Measurements from ENCODE around the gene FNIP2. TPM values are rescaled to one million over a fixed set of nuclear protein-coding genes. Genes with fewer than 3 reads are reported as not detected.

FNIP2 gene
- total RNA-seq, 1 experiment from 2014 or later: 16.1 TPM

DNA sequence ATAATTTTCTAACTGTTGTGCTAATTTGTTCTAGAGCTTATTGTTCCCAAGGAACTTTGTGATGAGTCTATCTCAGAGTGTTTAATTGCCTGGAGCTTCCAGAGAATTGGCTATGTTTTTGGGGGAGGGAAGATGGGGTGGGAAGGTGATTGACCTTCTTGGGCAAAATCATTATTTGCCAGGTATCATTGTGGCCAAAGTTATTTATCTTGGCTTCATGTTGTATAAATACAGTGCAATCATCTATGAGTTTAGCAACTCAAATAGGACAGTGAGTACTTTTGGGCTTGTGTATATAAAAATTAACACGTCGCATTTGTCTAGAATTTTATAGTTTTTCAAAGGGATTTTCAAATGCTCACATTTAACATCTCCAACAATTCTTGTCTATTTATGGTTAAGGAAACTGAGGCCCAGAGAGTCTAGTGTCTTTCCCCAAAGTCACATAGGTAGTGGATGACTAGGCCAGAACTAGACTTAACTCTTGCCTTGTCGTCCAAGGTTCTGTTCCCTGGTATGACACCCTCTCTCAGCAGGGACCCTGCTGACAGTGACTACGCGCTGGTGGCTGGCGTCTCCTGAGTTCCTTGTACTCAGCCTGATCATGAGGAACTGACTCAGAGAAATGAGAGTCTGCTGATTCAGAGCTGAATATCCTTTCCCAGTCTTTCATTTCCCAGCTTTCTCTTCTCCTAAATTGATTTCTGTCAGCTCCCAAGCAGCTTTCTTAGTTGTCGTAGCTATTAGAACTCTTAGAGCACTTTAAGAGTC, 27.7 kb downstream of the FNIP2 start:
- no TSS peak for BruUV-seq (replicated peaks)
- no peak overlapping the region for H3K4me3 ChIP-seq (ENCODE audit: low read depth, low read length, poor library complexity, severe bottlenecking)
- DNase-seq (ENCODE audit: low spot score): no peak
- no peaks in the 10 kb centered on the region for H3K27me3 ChIP-seq (replicated peaks; ENCODE audit: insufficient read depth, low read depth, low read length, poor library complexity)
- ChIA-PET CTCF (no interaction called here), POLR2A (ENCODE audit: low non-redundant PET) (interaction anchor here (0.6 kb wide), 1 partner anchor 299 kb away, joined by 7 read pairs; no protein-coding TSS in a partner anchor)
- intact Hi-C loops (cut with micrococcal nuclease; ENCODE audit: unreplicated experiment): no loop called here
- no peaks in the 10 kb centered on the region for H3K36me3 ChIP-seq (ENCODE audit: insufficient read depth, low read length, poor library complexity, severe bottlenecking)
- TF ChIP-seq, protein P1, sequence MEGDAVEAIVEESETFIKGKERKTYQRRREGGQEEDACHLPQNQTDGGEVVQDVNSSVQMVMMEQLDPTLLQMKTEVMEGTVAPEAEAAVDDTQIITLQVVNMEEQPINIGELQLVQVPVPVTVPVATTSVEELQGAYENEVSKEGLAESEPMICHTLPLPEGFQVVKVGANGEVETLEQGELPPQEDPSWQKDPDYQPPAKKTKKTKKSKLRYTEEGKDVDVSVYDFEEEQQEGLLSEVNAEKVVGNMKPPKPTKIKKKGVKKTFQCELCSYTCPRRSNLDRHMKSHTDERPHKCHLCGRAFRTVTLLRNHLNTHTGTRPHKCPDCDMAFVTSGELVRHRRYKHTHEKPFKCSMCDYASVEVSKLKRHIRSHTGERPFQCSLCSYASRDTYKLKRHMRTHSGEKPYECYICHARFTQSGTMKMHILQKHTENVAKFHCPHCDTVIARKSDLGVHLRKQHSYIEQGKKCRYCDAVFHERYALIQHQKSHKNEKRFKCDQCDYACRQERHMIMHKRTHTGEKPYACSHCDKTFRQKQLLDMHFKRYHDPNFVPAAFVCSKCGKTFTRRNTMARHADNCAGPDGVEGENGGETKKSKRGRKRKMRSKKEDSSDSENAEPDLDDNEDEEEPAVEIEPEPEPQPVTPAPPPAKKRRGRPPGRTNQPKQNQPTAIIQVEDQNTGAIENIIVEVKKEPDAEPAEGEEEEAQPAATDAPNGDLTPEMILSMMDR (conservative IDR thresholded peaks at IDR 0.05; ENCODE audit: low read depth, low read length): no peak
- TF ChIP-seq EZH2 (IDR thresholded peaks at IDR 0.05; ENCODE audit: borderline replicate concordance, low read depth, low read length, poor library complexity, severe bottlenecking): no peak
- no peaks in the 10 kb centered on the region for H3K4me1 ChIP-seq (ENCODE audit: insufficient read depth, low read length, poor library complexity, severe bottlenecking)
- H3K9me3 ChIP-seq (ENCODE audit: low read depth, low read length, poor library complexity, severe bottlenecking): no peaks in the 10 kb centered on the region
- no peak overlapping the region for H3K27ac ChIP-seq (ENCODE audit: low read depth, low read length, poor library complexity, severe bottlenecking)

- H3K36me3 ChIP-seq (ENCODE audit: insufficient read depth, low read length, poor library complexity, severe bottlenecking): no peaks in the 10 kb centered on the region
- intact Hi-C loops (cut with micrococcal nuclease; ENCODE audit: unreplicated experiment): no loop called here
- ChIA-PET CTCF (no interaction called here), POLR2A (ENCODE audit: low non-redundant PET) (no interaction called here)
- DNase-seq (ENCODE audit: low spot score): no peak
- no peak for TF ChIP-seq EZH2 (IDR thresholded peaks at IDR 0.05; ENCODE audit: borderline replicate concordance, low read depth, low read length, poor library complexity, severe bottlenecking)
- TF ChIP-seq, protein P1 (conservative IDR thresholded peaks at IDR 0.05; ENCODE audit: low read depth, low read length): no peak
- no TSS peak for BruUV-seq (replicated peaks)
- H3K27ac ChIP-seq (ENCODE audit: low read depth, low read length, poor library complexity, severe bottlenecking): no peak overlapping the region
- H3K27me3 ChIP-seq (replicated peaks; ENCODE audit: insufficient read depth, low read depth, low read length, poor library complexity): no peaks in the 10 kb centered on the region
- H3K4me3 ChIP-seq (ENCODE audit: low read depth, low read length, poor library complexity, severe bottlenecking): no peak overlapping the region
- H3K4me1 ChIP-seq (ENCODE audit: insufficient read depth, low read length, poor library complexity, severe bottlenecking): no peaks in the 10 kb centered on the region
- no peaks in the 10 kb centered on the region for H3K9me3 ChIP-seq (ENCODE audit: low read depth, low read length, poor library complexity, severe bottlenecking)
Observed at GRCh38 chr4:158798062-158798461, 29.2 kb downstream of the FNIP2 start.

DNA sequence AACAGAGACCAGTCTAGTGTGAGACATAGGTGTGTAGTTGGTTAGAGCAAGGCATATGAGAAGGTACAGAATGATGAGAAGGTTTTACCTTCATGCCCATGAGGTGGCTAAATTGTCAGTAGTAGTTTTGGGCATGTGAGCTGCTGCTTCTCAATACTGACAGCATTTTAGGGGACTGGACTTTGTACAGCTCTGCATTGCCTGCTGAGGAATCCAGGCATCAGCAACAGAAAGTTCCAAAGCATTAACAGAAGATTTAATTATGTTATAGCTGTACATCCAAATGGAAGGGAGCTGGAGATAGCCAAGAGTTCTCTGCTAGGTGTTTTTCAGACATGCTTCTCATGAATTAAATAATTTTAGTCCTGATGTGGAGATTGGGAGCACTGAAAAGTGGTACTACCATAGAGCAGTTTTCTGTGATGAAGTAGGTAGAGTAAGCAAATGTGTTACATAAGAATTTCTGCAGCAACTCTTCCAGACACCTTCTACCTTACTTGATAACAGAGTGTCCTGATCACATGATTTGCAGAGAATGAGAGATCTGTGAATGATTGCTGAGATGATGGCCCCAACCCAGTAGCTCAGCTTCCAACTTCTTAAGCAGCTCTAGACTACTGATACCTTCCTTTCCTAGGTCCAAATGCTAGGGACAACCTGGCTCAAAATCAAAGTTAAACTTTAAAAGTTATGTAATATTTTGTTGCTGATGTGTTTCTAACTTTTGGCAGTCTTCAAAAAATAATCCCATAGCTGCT, 30.4 kb downstream of the FNIP2 start:
- no peak for DNase-seq (ENCODE audit: low spot score)
- ChIA-PET POLR2A (ENCODE audit: low non-redundant PET) (no interaction called here), CTCF (no interaction called here)
- Histone ChIP-seq H3K27me3 (replicated peaks; ENCODE audit: insufficient read depth, low read depth, low read length, poor library complexity) (no peaks in the 10 kb centered on the region), H3K36me3 (ENCODE audit: insufficient read depth, low read length, poor library complexity, severe bottlenecking) (no peaks in the 10 kb centered on the region), H3K27ac (ENCODE audit: low read depth, low read length, poor library complexity, severe bottlenecking) (no peak overlapping the region), H3K4me1 (ENCODE audit: insufficient read depth, low read length, poor library complexity, severe bottlenecking) (no peaks in the 10 kb centered on the region), H3K4me3 (ENCODE audit: low read depth, low read length, poor library complexity, severe bottlenecking) (no peak overlapping the region), H3K9me3 (ENCODE audit: low read depth, low read length, poor library complexity, severe bottlenecking) (no peaks in the 10 kb centered on the region)
- no TSS peak for BruUV-seq (replicated peaks)
- TF ChIP-seq, protein P1 (conservative IDR thresholded peaks at IDR 0.05; ENCODE audit: low read depth, low read length): no peak
- no peak for TF ChIP-seq EZH2 (IDR thresholded peaks at IDR 0.05; ENCODE audit: borderline replicate concordance, low read depth, low read length, poor library complexity, severe bottlenecking)
- intact Hi-C loops (cut with micrococcal nuclease; ENCODE audit: unreplicated experiment): no loop called here

Measured in A673 (cell line).